IMR-90 (cell line): ENCODE data around the gene NCKAP5. TPM values are rescaled to one million over a fixed set of nuclear protein-coding genes. Genes with fewer than 3 reads are reported as not detected.

Experiments used
- ATAC-seq: fragments of 200-7000 bp; cut with Tn5 transposase; 2 replicates; pipeline ENCODE4 v1.9.1; 2020; ENCODE audit warnings: low read depth, mild to moderate bottlenecking, moderate library complexity
- BruUV-seq: library from RNA; stranded (reverse); fragments of 400-500 nt; replicated peaks from 2 replicates; lab custom pipeline; 2021; lab: Mats Ljungman, UMichigan
- CTCF ChIA-PET: fragments of 300-600 bp; formaldehyde crosslinking; extraction: SDS; loops from one replicate; lab custom pipeline; 2021; ENCODE audit warnings: antibody characterized with exemption; lab: Yijun Ruan, JAX
- POLR2A ChIA-PET: fragments of 300-600 bp; sonication (Branson Sonifier 250); formaldehyde crosslinking; loops from one replicate; lab custom pipeline; 2022; ENCODE audit warnings: antibody characterized with exemption; ENCODE audit not compliant: unreplicated experiment; lab: Charles Lee
- DNase-seq: peaks from one replicate; pipeline ENCODE4 v3.0.0; 2013
- H2AFZ ChIP-seq: replicated peaks from 2 replicates; pipeline ENCODE3; 2013; ENCODE audit warnings: low read length, mild to moderate bottlenecking; ENCODE audit not compliant: poor library complexity
- H2AK5ac ChIP-seq: 2 replicates; pipeline ENCODE4 v1.6.1; 2013; ENCODE audit warnings: low read depth, low read length, inconsistent platforms
- H2AK9ac ChIP-seq: replicated peaks from 2 replicates; pipeline ENCODE3; 2013; ENCODE audit warnings: mild to moderate bottlenecking, low read depth, low read length, moderate library complexity; ENCODE audit not compliant: poor library complexity
- H2BK120ac ChIP-seq: 2 replicates; pipeline ENCODE4 v1.6.1; 2013; ENCODE audit warnings: low read depth, low read length, inconsistent platforms
- H2BK15ac ChIP-seq: 3 replicates; pipeline ENCODE4 v1.6.1; 2013; ENCODE audit warnings: low read depth, low read length, inconsistent platforms
- H2BK20ac ChIP-seq: 2 replicates; pipeline ENCODE4 v1.6.1; 2013; ENCODE audit warnings: low read depth, mild to moderate bottlenecking, inconsistent platforms, low read length, moderate library complexity
- H2BK5ac ChIP-seq: 2 replicates; pipeline ENCODE4 v1.6.1; 2013; ENCODE audit warnings: mild to moderate bottlenecking, low read depth, low read length, inconsistent platforms; ENCODE audit not compliant: poor library complexity, severe bottlenecking
- H3K14ac ChIP-seq: replicated peaks from 2 replicates; pipeline ENCODE4 v1.6.1; 2013; ENCODE audit warnings: low read depth, low read length, inconsistent platforms
- H3K18ac ChIP-seq: 2 replicates; pipeline ENCODE4 v1.6.1; 2013; ENCODE audit warnings: low read depth, low read length, control low read depth
- H3K23ac ChIP-seq: 2 replicates; pipeline ENCODE4 v1.6.1; 2013; ENCODE audit warnings: low read depth, low read length, inconsistent platforms
- H3K27ac ChIP-seq: 2 replicates; pipeline ENCODE4 v1.5.1; 2013; ENCODE audit warnings: mild to moderate bottlenecking, control low read depth, low read length; ENCODE audit not compliant: insufficient read depth
- H3K27me3 ChIP-seq: 2 replicates; pipeline ENCODE4 v1.6.1; 2013; ENCODE audit warnings: low read length; ENCODE audit not compliant: control insufficient read depth, insufficient read depth
- H3K36me3 ChIP-seq: 2 replicates; pipeline ENCODE4 v1.6.1; 2013; ENCODE audit warnings: low read length, mixed read lengths; ENCODE audit not compliant: control insufficient read depth, insufficient read depth
- H3K4ac ChIP-seq: 2 replicates; pipeline ENCODE4 v1.6.1; 2013; ENCODE audit warnings: low read depth, low read length, inconsistent platforms
- H3K4me1 ChIP-seq: 2 replicates; pipeline ENCODE4 v1.6.1; 2013; ENCODE audit warnings: low read length, mixed read lengths; ENCODE audit not compliant: control insufficient read depth, insufficient read depth
- H3K4me2 ChIP-seq: 2 replicates; pipeline ENCODE4 v1.6.1; 2013; ENCODE audit warnings: low read depth, mild to moderate bottlenecking, control low read depth, low read length, moderate library complexity
- H3K4me3 ChIP-seq: 2 replicates; pipeline ENCODE4 v1.5.1; 2013; ENCODE audit warnings: low read depth, mild to moderate bottlenecking, control low read depth, low read length, moderate library complexity; ENCODE audit not compliant: insufficient read depth
- H3K56ac ChIP-seq: 2 replicates; pipeline ENCODE4 v1.6.1; 2013; ENCODE audit warnings: low read length, inconsistent platforms; ENCODE audit not compliant: insufficient read depth; ENCODE audit errors: extremely low read depth
- H3K79me1 ChIP-seq, 2 experiments: 2 replicates each; pipeline ENCODE4 v1.6.1; 2013; ENCODE audit warnings: low read length in 2 of 2, inconsistent platforms in 1 of 2, low read depth in 1 of 2
- H3K9ac ChIP-seq: 2 replicates; pipeline ENCODE4 v1.6.1; 2013; ENCODE audit warnings: low read depth, low read length, control low read depth
- H3K9me1 ChIP-seq: 2 replicates; pipeline ENCODE4 v1.6.1; 2013; ENCODE audit warnings: low read length, inconsistent platforms; ENCODE audit not compliant: insufficient read depth
- H3K9me3 ChIP-seq: 2 replicates; pipeline ENCODE4 v1.6.1; 2013; ENCODE audit warnings: low read length; ENCODE audit not compliant: control insufficient read depth, insufficient read depth
- H4K20me1 ChIP-seq: 2 replicates; pipeline ENCODE4 v1.6.1; 2013; ENCODE audit warnings: low read length, inconsistent platforms; ENCODE audit not compliant: insufficient read depth
- H4K5ac ChIP-seq: 2 replicates; pipeline ENCODE4 v1.6.1; 2013; ENCODE audit warnings: mild to moderate bottlenecking, low read depth, low read length, control low read depth
- H4K8ac ChIP-seq, 2 experiments: 2 replicates each; pipeline ENCODE4 v1.6.1; 2013; ENCODE audit warnings: low read depth in 2 of 2, low read length in 2 of 2, control low read depth in 1 of 2, inconsistent platforms in 1 of 2
- H4K91ac ChIP-seq: 2 replicates; pipeline ENCODE4 v1.6.1; 2013; ENCODE audit warnings: low read depth, low read length, inconsistent platforms; ENCODE audit not compliant: insufficient read depth
- BHLHE40 ChIP-seq: fragments of 150-350 bp; IDR thresholded peaks from 2 replicates; pipeline ENCODE4 v1.6.1; 2016; ENCODE audit warnings: mild to moderate bottlenecking, low read depth, low read length
- CEBPB ChIP-seq: IDR thresholded peaks from 2 replicates; pipeline ENCODE4 v1.6.1; 2012; ENCODE audit warnings: low read depth, low read length, improper control_type of control experiment
- CHD1 ChIP-seq: IDR thresholded peaks from 2 replicates; pipeline ENCODE4 v1.6.1; 2012; ENCODE audit warnings: low read depth, low read length, improper control_type of control experiment
- CTCF ChIP-seq: conservative IDR thresholded peaks from 2 replicates; pipeline ENCODE4 v1.5.1; 2012; ENCODE audit warnings: mild to moderate bottlenecking, low read depth, low read length, improper control_type of control experiment
- ELK1 ChIP-seq: fragments of 150-350 bp; IDR thresholded peaks from 2 replicates; pipeline ENCODE4 v1.6.1; 2016; ENCODE audit warnings: low read depth, mild to moderate bottlenecking, low read length, moderate library complexity, borderline replicate concordance
- FOS ChIP-seq: fragments of 150-350 bp; IDR thresholded peaks from 2 replicates; pipeline ENCODE4 v1.6.1; 2016; ENCODE audit warnings: low read depth, low read length
- MAFK ChIP-seq: IDR thresholded peaks from 2 replicates; pipeline ENCODE4 v1.6.1; 2012; ENCODE audit warnings: low read depth, low read length, improper control_type of control experiment
- MAZ ChIP-seq: IDR thresholded peaks from 2 replicates; pipeline ENCODE4 v1.6.1; 2012; ENCODE audit warnings: low read depth, mild to moderate bottlenecking, low read length, improper control_type of control experiment, moderate library complexity, borderline replicate concordance
- MXI1 ChIP-seq: IDR thresholded peaks from 2 replicates; pipeline ENCODE4 v1.6.1; 2012; ENCODE audit warnings: low read depth, mild to moderate bottlenecking, low read length, moderate library complexity, borderline replicate concordance
- NFE2L2 ChIP-seq: fragments of 150-350 bp; IDR thresholded peaks from 2 replicates; pipeline ENCODE4 v1.6.1; 2016; ENCODE audit warnings: low read depth, mild to moderate bottlenecking, low read length
- POLR2A ChIP-seq: IDR thresholded peaks from 2 replicates; pipeline ENCODE4 v1.6.1; 2012; ENCODE audit warnings: mild to moderate bottlenecking, low read depth, low read length
- RAD21 ChIP-seq: IDR thresholded peaks from 2 replicates; pipeline ENCODE4 v1.6.1; 2012; ENCODE audit warnings: low read length, improper control_type of control experiment
- RCOR1 ChIP-seq: IDR thresholded peaks from 2 replicates; pipeline ENCODE4 v1.6.1; 2012; ENCODE audit warnings: mild to moderate bottlenecking, low read length, improper control_type of control experiment; ENCODE audit not compliant: insufficient replicate concordance
- RFX5 ChIP-seq: IDR thresholded peaks from 2 replicates; pipeline ENCODE4 v1.8.0; 2012; ENCODE audit warnings: low read depth, mild to moderate bottlenecking, low read length, moderate library complexity
- SMC3 ChIP-seq: fragments of 150-350 bp; IDR thresholded peaks from 2 replicates; pipeline ENCODE4 v1.6.1; 2016; ENCODE audit warnings: low read depth, mild to moderate bottlenecking, antibody characterized with exemption, low read length, moderate library complexity
- USF2 ChIP-seq: fragments of 150-350 bp; IDR thresholded peaks from 2 replicates; pipeline ENCODE4 v1.6.1; 2017; ENCODE audit warnings: mild to moderate bottlenecking, antibody characterized with exemption, low read length, low read depth
- WGBS, 2 experiments: methylation state at CpG; one replicate each; pipeline versions ENCODE4 v1.1.5 to v1.1.7; 2013; ENCODE audit warnings: missing lambda C conversion rate in 2 of 2; ENCODE audit not compliant: insufficient read length in 1 of 2; ENCODE audit errors: extremely low coverage in 2 of 2; 5-methylcytosine and 5-hydroxymethylcytosine counted together
- dilution Hi-C: fragments of 300-500 bp; cut with HindIII; formaldehyde crosslinking; loops from one replicate; pipeline ENCODE4 v1.14.3; 2018; ENCODE audit warnings: low sequenced_read_pairs; ENCODE audit not compliant: unreplicated experiment
- in situ Hi-C: fragments of 300-500 bp; cut with MboI; formaldehyde crosslinking; loops from 3 replicates; pipeline ENCODE4 v1.14.3; 2019; ENCODE audit warnings: low sequenced_read_pairs, inconsistent platforms, mixed read lengths
- intact Hi-C: fragments of 100-400 bp; cut with micrococcal nuclease; formaldehyde crosslinking; loops from 2 replicates; pipeline ENCODE4 v1.10.0; 2022
- polyA plus RNA-seq, 3 experiments: library from polyadenylated mRNA; depleted of rRNA; stranded (reverse); fragments of >200 nt; gene quantifications; 2 replicates each; pipeline ENCODE4 v1.2.3, GENCODE V29; 2012; ENCODE audit warnings: low replicate concordance in 1 of 3
- total RNA-seq: library from RNA; depleted of rRNA; stranded (reverse); fragments of >200 nt; gene quantifications from 2 replicates; pipeline ENCODE4 v1.2.3, GENCODE V29; 2012

Gene NCKAP5
- total and polyA plus RNA-seq, 2 of the 4 experiments (the other 2 are of a cell fraction): 2.7 to 3.9 TPM

- no peak overlapping the region for H4K8ac ChIP-seq
- no peak overlapping the region for H2BK5ac ChIP-seq
- H3K27me3 ChIP-seq: no peaks in the 10 kb centered on the region
- peak overlapping the region; percentile 80; the same call in 1 of the 2 replicates for H3K23ac ChIP-seq
- ChIA-PET CTCF (interaction anchor here (0.6 kb wide), 1 partner anchor 18 kb away, joined by 4 read pairs; no protein-coding TSS in a partner anchor), POLR2A (no interaction called here)
- intact Hi-C loops: no loop called here
- no peak overlapping the region for H2BK120ac ChIP-seq
- WGBS, 2 experiments: no CpG with 5 or more reads among the region's 7 CpGs
- ATAC-seq (peak; percentile 77), DNase-seq (peak; percentile 58)
- peaks cover 18% of the 10 kb centered on the region; the same call in 1 of the 2 replicates for H4K20me1 ChIP-seq
- no peak overlapping the region for H3K56ac ChIP-seq
- H2AFZ ChIP-seq: no peak overlapping the region
- H4K5ac ChIP-seq: no peak overlapping the region
- peak overlapping the region; percentile 69 for H3K4me2 ChIP-seq
- no peak overlapping the region for H4K91ac ChIP-seq
- H3K9ac ChIP-seq: no peak overlapping the region
- no peak overlapping the region for H2BK15ac ChIP-seq
- H2AK9ac ChIP-seq: no peak overlapping the region
- H3K79me1 ChIP-seq: peaks cover 9 to 47% of the 10 kb centered on the region in 2 experiments
- in situ Hi-C loops: no loop called here
- TF ChIP-seq MAFK (no peak), CHD1 (no peak), NFE2L2 (no peak), RFX5 (no peak), ELK1 (no peak), MXI1 (no peak), CEBPB (no peak), SMC3 (no peak), USF2 (no peak), FOS (no peak), MAZ (no peak), RCOR1 (no peak), RAD21 (no peak), CTCF (no peak), POLR2A (no peak), BHLHE40 (no peak)
- H3K36me3 ChIP-seq: peaks cover 3% of the 10 kb centered on the region; the same call in 1 of the 2 replicates
- no peak overlapping the region; the same call in 1 of the 2 replicates for H2BK20ac ChIP-seq
- peaks cover 4% of the 10 kb centered on the region; the same call in 1 of the 2 replicates for H3K4me1 ChIP-seq
- H3K18ac ChIP-seq: peak overlapping the region; percentile 35; the same call in 1 of the 2 replicates
- no peaks in the 10 kb centered on the region for H3K9me3 ChIP-seq
- H3K4ac ChIP-seq: no peak overlapping the region
- 0 out of 2 replicates have a peak overlapping the region, but pooled peaks have one; percentile 47 for H3K14ac ChIP-seq
- H3K27ac ChIP-seq: no peak overlapping the region; the same call in 1 of the 2 replicates
- dilution Hi-C loops: no loop called here
- no peak overlapping the region for H3K4me3 ChIP-seq
- H3K9me1 ChIP-seq: peaks cover 9% of the 10 kb centered on the region
- no TSS peak for BruUV-seq
- H2AK5ac ChIP-seq: no peak overlapping the region
These were observed 490.9 kb downstream of the NCKAP5 start for GRCh38 chr2:133077269-133077822.
